Stimulated activated CD4-positive, alpha-beta T cell treated with anti-CD3 and anti-CD28 coated beads, TNF-alpha, amount 100 ng/mL, for 1 hour (primary cell): ENCODE results near the gene BCAT1.
"Not testable (repeated sequence)": the region's sequence is repeated elsewhere in the genome, so short reads cannot be mapped to it uniquely, and the experiment has no call there.

Source experiments
- DNase-seq, 3 donors: peaks; one replicate each; pipeline ENCODE4 v3.0.0-alpha.2; 2020; ENCODE audit warnings: low read depth in 3 of 3, low spot score in 1 of 3

Gene BCAT1

DNA sequence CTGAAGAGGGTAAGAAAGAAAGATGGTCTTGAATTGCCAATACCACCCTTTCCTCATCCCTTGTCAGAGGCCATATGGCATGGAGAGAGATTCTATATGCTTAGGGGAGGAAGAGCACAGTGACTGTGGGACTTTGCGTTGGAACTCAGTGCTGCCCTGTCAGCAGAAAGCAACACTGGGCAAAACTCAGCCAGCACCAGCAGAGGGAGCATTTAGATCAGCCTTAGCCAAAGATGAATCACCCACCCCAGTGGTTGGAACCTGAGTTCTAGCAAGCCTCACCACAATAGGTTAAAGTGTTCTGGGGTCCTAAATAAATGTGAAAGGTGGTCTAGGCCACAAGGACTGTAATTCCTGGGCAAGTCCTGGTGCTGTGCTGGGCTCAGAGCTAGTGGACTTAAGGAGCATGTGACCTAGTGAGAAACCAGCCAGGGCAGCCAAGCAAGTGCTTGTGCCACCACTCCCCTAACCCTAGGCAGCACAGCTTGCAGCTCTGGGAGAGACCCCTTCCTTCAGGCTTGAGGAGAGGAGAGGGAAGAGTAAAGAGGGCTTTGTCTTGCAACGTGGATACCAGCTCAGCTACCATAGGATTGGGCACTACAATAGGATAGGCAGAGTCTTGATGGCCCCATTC is 11.4 kb upstream of the BCAT1 start:
- peak in 1 of 3 donors; percentile 8 for DNase-seq

DNA sequence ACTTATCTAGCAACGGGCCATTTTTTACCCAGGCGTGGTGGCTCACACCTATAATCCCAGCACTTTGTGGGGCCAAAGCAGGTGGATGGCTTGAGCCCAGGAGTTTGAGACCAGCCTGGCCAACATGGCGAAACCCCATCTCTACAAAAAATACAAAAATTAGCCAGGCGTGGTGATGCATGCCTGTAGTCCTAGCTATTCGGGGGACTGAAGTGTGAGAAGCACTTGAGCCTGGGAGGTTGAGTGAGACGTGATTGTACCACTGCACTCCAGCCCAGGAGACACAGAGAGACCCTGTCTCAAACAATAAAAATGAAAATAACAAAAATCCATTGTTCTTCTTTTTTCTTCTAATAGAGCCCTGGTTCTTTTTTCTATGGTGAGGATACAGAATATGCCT is 7.5 kb upstream of the BCAT1 start:
- not testable (repeated sequence) for DNase-seq

DNA sequence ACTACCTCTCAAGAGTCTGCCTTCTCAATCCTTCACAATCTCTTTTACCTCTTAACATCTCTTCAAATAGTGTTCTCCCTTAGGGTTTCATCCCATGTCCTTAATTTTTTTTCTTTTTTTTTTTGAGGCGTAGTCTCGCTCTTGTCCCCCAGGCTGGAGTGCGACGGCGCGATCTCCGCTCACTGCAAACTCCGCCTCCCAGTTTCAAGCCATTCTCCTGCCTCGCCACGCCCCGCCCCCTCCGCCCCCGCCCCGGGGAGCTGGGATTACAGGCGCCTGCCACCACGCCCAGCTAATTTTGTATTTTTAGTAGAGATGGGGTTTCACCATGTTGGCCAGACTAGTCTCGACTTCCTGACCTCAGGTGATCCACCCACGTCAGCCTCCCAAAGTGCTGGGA is 7.0 kb upstream of the BCAT1 start:
- no peak for DNase-seq

- DNase-seq: no peak
Observed at GRCh38 chr12:24955389-24955788, 6.5 kb upstream of the BCAT1 start.

DNA sequence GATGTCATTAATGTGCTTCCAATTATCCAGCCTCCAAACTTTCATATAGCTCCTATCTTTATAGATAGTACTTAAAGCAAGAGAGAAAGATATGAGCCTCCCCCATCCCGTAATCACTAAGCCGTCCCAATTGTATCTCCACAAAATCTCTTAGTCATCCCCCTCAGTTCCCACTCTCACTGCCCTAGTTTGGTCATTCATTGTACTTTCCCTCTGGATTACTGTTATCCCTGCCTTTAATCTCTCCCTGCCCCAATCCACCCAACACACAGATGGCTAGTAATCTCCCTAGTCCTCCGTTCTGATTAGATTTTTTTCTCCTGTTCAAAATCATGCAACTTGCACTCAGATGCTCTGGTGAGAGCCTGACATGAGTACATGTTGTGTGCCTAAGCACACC is 5.4 kb upstream of the BCAT1 start:
- no peak for DNase-seq

GRCh38 chr12:24952389-24952788 is 3.5 kb upstream of the BCAT1 start:
- no peak for DNase-seq

DNA sequence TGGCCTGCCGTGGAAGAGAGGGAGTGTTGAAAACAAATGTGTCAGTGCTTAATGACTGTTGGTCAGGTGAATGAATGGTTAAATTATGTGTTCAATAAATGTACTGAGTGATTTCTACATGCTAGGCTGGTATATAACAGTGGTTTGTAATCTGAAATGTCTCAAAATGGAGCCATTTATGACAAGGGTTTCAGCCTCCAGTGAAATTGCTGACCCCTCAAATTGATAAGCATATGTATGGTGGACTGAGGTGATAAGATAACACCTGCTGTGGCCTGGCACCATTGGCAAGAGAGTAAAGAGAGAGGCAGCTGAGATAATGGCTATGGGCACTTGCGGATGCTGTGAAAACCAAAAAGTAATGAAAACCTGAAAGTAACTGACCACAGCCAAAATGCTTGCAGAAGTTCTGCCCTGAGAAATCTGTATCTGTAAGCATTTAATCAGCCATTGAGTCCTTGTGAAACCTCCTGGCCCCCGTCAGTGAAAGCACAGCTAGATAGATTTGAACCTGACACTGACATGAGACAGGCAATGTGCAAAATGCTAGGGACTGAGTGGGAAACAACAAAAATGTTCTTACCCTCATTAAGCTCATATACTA is 1.4 kb upstream of the BCAT1 start:
- no peak for DNase-seq

DNA sequence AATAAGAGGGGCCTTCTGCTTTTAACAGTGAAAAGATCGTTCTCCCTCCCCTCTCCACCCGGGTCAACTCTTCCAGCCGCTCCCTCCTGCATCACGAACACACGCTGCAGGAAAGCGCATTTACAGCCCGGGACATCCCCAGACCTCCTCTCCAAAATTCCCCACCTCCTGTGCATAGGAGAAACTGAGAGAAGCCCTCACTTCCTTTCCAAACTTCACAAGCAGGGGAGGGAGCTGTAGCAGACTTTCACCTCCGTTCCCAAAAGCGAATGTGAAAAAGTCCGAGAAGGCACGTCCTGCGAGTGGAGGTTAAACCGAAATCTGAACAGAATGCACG is 513 bp downstream of the BCAT1 start:
- DNase-seq: peak in 1 of 3 donors; percentile 14

- DNase-seq: no peak
Observed at GRCh38 chr12:24947541-24948419, 1.1 kb downstream of the BCAT1 start.

GRCh38 chr12:24945845-24946244 is 3.1 kb downstream of the BCAT1 start:
- no peak for DNase-seq

- no peak for DNase-seq
Observed at GRCh38 chr12:24945039-24945438, 3.9 kb downstream of the BCAT1 start.

DNA sequence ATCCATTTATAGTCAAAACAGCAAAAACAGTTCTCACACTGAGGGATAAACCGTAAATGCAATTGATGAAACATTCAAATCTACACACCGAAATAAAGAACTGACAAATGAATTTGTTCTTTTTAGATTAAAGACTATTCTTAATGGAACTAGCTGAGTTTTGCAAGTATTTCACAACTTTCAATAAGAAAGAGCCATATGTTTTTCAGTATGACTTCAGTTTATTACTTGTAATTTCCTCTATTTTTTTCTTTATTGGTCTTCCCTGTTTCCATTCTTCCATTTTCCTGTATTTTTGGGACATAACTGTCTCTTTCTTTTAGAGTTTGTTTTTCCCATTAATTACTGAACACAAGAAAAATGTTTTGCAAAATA is 4.3 kb downstream of the BCAT1 start:
- no peak for DNase-seq

DNA sequence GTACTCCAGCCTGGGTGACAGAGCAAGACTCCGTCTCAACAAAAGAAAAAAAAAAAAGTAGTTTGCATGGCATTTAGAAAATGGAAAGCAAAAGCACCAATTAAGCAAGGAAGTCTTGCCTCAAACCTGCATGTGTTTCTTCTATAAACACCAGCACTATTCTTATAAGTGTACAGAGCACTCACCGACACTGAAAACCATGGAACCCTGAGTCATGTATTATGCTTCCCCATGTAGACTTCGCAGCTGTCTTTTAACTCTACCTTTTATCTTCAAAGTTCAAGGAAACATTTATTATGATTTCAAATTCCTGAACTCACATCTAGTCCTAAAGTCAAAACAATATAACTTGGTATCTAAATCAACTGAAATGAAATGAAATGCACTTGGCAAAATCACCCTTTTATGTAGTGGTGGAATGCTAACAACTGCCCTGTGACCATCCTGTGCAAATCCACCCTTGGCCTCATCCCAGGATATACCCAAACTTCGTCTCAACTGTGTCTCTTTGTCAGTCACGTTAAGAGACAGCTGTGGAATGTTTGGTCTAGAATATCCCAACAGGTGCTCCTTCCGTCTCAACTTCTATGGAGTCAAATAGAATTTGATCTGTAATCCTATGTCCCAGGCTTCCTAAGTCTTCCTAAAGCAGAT is 4.8 kb downstream of the BCAT1 start:
- DNase-seq: no peak

DNA sequence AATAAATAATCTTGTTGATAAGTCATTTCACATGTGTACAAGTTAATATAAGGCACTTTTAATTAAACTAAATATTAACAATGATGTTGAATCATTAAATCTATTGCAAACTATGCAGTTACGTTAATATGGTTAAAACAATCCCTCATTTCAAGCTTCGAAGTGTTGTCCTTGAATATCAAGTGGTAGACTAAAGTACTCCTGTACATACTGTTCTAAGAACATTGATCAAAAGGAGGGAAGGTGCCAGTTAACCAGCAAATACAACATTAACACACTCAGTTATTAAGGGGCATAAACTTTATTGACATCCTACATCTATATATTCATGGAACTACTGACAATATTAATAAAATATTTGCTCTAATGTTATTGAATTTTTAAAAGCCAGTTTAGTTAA is 8.7 kb downstream of the BCAT1 start:
- no peak for DNase-seq

DNA sequence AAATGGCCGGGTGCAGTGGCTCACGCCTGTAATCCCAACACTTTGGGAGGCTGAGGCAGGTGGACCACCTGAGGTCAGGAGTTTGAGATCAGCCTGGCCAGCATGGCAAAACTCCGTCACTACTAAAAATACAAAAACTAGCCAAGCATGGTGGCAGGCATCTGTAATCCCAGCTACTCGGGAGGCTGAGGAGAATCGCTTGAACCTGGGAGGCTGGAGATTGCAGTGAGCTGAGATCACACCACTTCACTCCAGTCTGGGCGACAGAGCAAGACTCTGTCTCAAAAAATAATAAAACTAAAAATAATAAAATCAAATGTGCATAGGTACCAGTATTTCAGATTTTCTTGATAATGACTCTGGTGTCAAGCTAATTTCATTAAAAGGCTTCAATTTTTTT is 9.3 kb downstream of the BCAT1 start:
- not testable (repeated sequence) for DNase-seq

GRCh38 chr12:24938341-24938740 is 10.6 kb downstream of the BCAT1 start:
- DNase-seq: no peak

- no peak for DNase-seq
Observed at GRCh38 chr12:24937553-24938244, 11.2 kb downstream of the BCAT1 start.

DNA sequence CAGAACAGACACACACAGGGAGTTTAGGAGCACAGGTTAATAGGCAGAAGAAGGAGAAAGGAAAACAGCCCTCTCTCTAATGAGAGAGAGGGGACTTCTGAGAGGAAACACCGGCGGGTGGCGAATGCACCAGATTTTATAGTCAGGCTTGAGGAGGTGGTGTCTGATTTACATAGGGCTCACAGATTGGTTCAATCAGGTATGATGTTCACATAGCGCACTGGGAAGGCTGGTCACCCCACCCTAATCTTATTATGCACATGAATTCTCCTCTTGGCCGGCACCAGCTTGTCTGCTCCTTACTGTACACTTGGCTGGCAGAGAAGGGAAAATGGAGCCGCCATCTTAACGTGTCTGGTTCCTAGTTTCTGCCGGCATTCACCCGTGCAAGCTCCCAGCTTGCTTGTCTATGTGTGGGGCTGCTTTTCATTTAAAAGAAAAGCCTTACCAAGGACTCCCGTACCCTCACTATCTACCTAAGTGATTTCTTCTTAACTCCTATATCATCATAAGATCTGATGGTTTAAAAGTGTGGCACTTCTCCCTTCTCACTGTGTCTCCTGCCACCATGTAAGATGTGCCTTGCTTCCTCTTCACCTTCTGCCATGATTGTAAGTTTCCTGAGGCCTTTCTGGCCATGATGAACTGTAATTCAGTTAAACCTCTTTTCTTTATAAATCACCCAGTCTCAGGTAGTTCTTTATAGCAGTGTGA is 15.1 kb downstream of the BCAT1 start:
- DNase-seq: no peak

- no peak for DNase-seq
Observed at GRCh38 chr12:24931666-24932405, 17.1 kb downstream of the BCAT1 start.

- DNase-seq: no peak
Observed at GRCh38 chr12:24929953-24930352, 18.9 kb downstream of the BCAT1 start.
